Panc1 (cell line): Measurements from ENCODE around the gene CEP63. TPM values are rescaled to one million over a fixed set of nuclear protein-coding genes. Genes with fewer than 3 reads are reported as not detected.

ENCODE experiments used
- ATAC-seq: fragments of 200-7000 bp; cut with Tn5 transposase; 2 replicates; pipeline ENCODE4 v1.9.1; 2020; ENCODE audit warnings: mild to moderate bottlenecking, moderate library complexity
- BruUV-seq: library from RNA; stranded (reverse); fragments of 400-500 nt; replicated peaks from 2 replicates; lab custom pipeline; 2021; lab: Mats Ljungman, UMichigan
- CTCF ChIA-PET: fragments of 300-600 bp; sonication (Branson Sonifier 250); formaldehyde crosslinking; loops from one replicate; lab custom pipeline; 2022; ENCODE audit warnings: antibody characterized with exemption; lab: Charles Lee
- POLR2A ChIA-PET: fragments of 300-600 bp; sonication (Branson Sonifier 250); formaldehyde crosslinking; loops from one replicate; lab custom pipeline; 2022; ENCODE audit warnings: antibody characterized with exemption; lab: Charles Lee
- DNase-seq: peaks from one replicate; pipeline ENCODE4 v3.0.0-alpha.2; 2010; ENCODE audit warnings: low read depth, low spot score
- H3K27ac ChIP-seq: 2 replicates; pipeline ENCODE4 v1.5.1; 2011; ENCODE audit warnings: mild to moderate bottlenecking, low read length, inconsistent platforms
- H3K27me3 ChIP-seq: fragments of 200-500 bp; sonication (Bioruptor generic); 2 replicates; pipeline ENCODE4 v1.6.0; 2014; ENCODE audit warnings: low read length, inconsistent platforms; ENCODE audit not compliant: control insufficient read depth, insufficient read depth
- H3K36me3 ChIP-seq: fragments of 200-500 bp; sonication (Bioruptor generic); 2 replicates; pipeline ENCODE4 v1.5.1; 2014; ENCODE audit warnings: inconsistent platforms, mild to moderate bottlenecking, low read length, moderate library complexity; ENCODE audit not compliant: control insufficient read depth, insufficient read depth
- H3K4me1 ChIP-seq: 2 replicates; pipeline ENCODE4 v1.5.1; 2011; ENCODE audit warnings: inconsistent platforms, mild to moderate bottlenecking, low read length, moderate library complexity; ENCODE audit not compliant: control insufficient read depth, insufficient read depth
- H3K4me3 ChIP-seq, 2 experiments: 2 replicates each; pipeline ENCODE4 v1.5.1; 2011 to 2012; ENCODE audit warnings: low read depth in 2 of 2, low read length in 2 of 2, mild to moderate bottlenecking in 2 of 2, inconsistent platforms in 1 of 2, moderate library complexity in 1 of 2
- H3K9me3 ChIP-seq: fragments of 200-500 bp; sonication (Bioruptor generic); 2 replicates; pipeline ENCODE4 v1.5.1; 2014; ENCODE audit warnings: low read depth, mild to moderate bottlenecking, inconsistent platforms, low read length, moderate library complexity; ENCODE audit not compliant: control insufficient read depth, insufficient read depth
- POLR2AphosphoS5 ChIP-seq: IDR thresholded peaks from 2 replicates; pipeline ENCODE4 v1.6.1; 2012; ENCODE audit warnings: mild to moderate bottlenecking, low read depth, low read length, moderate library complexity
- REST ChIP-seq, 2 experiments: IDR thresholded peaks; 2 replicates each; pipeline ENCODE4 v1.6.1; 2011 to 2012; ENCODE audit warnings: low read depth in 2 of 2, control low read depth in 1 of 2, low read length in 1 of 2, mild to moderate bottlenecking in 1 of 2, moderate library complexity in 1 of 2; ENCODE audit not compliant: insufficient read depth in 1 of 2
- SIN3A ChIP-seq: IDR thresholded peaks from 2 replicates; pipeline ENCODE4 v1.6.1; 2012; ENCODE audit warnings: low read depth, mild to moderate bottlenecking, low read length, moderate library complexity, borderline replicate concordance; ENCODE audit not compliant: insufficient read depth
- TCF7L2 ChIP-seq: IDR thresholded peaks from 2 replicates; pipeline ENCODE4 v1.6.1; 2011; ENCODE audit warnings: mild to moderate bottlenecking, low read depth, low read length, inconsistent platforms
- in situ Hi-C: cut with HindIII; loops from 2 replicates; pipeline ENCODE4 v1.10.0; 2016; ENCODE audit warnings: low sequenced_read_pairs, low pct_unique_long_range_greater_than_20kb
- intact Hi-C: fragments of 100-400 bp; cut with micrococcal nuclease; formaldehyde crosslinking; loops from one replicate; pipeline ENCODE4 v1.10.0; 2022; ENCODE audit not compliant: unreplicated experiment
- total RNA-seq: library from RNA; stranded (reverse); gene quantifications from one replicate; pipeline ENCODE4 v1.2.1, GENCODE V29; 2021; ENCODE audit not compliant: unreplicated experiment
- TF ChIP-seq, protein P1 (sequence below): fragments of 450-650 bp; IDR thresholded peaks from 2 replicates; pipeline ENCODE4 v1.5.1; 2017; ENCODE audit warnings: mild to moderate bottlenecking

CEP63 gene
- total RNA-seq, 1 experiment from 2014 or later = 30.5 TPM

GRCh38 chr3:134614955-134615354, 129.1 kb downstream of the CEP63 start:
- TF ChIP-seq REST (IDR thresholded peaks at IDR 0.05; ENCODE audit: insufficient read depth in 1 of 2, low read depth in 2 of 2, low read length in 1 of 2) (no peak), TCF7L2 (no peak), POLR2AphosphoS5 (no peak)
- H3K27me3 ChIP-seq = no peaks in the 10 kb centered on the region
- no peak overlapping the region for H3K27ac ChIP-seq
- no peaks in the 10 kb centered on the region for H3K36me3 ChIP-seq
- ATAC-seq (no peak), DNase-seq (no peak)
- H3K4me3 ChIP-seq = no peak overlapping the region
- no peaks in the 10 kb centered on the region for H3K9me3 ChIP-seq
- ChIA-PET POLR2A (no interaction called here), CTCF (interaction anchor here (0.6 kb wide), 1 partner anchor 9 kb away, joined by 14 read pairs; no protein-coding TSS in a partner anchor)
- intact Hi-C loops = no loop called here
- in situ Hi-C loops = no loop called here
- no peaks in the 10 kb centered on the region for H3K4me1 ChIP-seq
- BruUV-seq = no TSS peak

- intact Hi-C loops (no loop called here), in situ Hi-C loops (no loop called here)
- Histone ChIP-seq H3K27ac (no peak overlapping the region), H3K36me3 (no peaks in the 10 kb centered on the region), H3K9me3 (no peaks in the 10 kb centered on the region), H3K27me3 (no peaks in the 10 kb centered on the region), H3K4me1 (no peaks in the 10 kb centered on the region), H3K4me3 (no peak overlapping the region)
- POLR2A ChIA-PET = no interaction called here
- DNase-seq (no peak), ATAC-seq (no peak)
- CTCF ChIA-PET = interaction anchor here (0.6 kb wide), 1 partner anchor 8 kb away, joined by 14 read pairs; no protein-coding TSS in a partner anchor
- TF ChIP-seq REST (IDR thresholded peaks at IDR 0.05; ENCODE audit: insufficient read depth in 1 of 2, low read depth in 2 of 2, low read length in 1 of 2) (no peak), POLR2AphosphoS5 (no peak), TCF7L2 (no peak), SIN3A (no peak)
- TF ChIP-seq, protein P1, sequence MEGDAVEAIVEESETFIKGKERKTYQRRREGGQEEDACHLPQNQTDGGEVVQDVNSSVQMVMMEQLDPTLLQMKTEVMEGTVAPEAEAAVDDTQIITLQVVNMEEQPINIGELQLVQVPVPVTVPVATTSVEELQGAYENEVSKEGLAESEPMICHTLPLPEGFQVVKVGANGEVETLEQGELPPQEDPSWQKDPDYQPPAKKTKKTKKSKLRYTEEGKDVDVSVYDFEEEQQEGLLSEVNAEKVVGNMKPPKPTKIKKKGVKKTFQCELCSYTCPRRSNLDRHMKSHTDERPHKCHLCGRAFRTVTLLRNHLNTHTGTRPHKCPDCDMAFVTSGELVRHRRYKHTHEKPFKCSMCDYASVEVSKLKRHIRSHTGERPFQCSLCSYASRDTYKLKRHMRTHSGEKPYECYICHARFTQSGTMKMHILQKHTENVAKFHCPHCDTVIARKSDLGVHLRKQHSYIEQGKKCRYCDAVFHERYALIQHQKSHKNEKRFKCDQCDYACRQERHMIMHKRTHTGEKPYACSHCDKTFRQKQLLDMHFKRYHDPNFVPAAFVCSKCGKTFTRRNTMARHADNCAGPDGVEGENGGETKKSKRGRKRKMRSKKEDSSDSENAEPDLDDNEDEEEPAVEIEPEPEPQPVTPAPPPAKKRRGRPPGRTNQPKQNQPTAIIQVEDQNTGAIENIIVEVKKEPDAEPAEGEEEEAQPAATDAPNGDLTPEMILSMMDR = no peak
- BruUV-seq = no TSS peak
Observed at GRCh38 chr3:134615743-134616142, 129.9 kb downstream of the CEP63 start.
